CD4-positive, alpha-beta T cell treated with Interferon gamma for 1 hour (primary cell): ENCODE measurements around the gene HABP2.

Experiments
- DNase-seq: peaks from one replicate; pipeline ENCODE4 v3.0.0-alpha.2; 2020

HABP2 gene

DNA sequence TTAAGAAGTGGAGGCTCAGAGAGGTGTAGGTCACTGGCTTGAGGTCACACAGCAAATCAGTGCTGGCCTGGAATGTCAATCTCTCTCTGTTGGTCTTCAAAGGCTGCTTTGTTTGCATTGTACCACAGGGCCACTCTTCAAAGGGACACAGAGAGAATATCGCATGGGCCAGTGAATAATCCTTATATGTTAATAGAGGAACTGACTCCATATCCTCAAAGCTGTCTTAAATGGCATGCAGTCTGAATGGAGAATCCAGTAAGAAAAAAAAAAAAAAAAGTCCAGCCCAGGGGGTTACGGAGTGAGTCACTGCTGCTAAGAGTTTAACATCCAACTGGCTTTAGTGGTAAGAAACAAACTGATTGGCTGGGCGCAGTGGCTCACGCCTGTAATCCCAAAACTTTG, 56.9 kb downstream of the HABP2 start:
- no peak for DNase-seq

DNA sequence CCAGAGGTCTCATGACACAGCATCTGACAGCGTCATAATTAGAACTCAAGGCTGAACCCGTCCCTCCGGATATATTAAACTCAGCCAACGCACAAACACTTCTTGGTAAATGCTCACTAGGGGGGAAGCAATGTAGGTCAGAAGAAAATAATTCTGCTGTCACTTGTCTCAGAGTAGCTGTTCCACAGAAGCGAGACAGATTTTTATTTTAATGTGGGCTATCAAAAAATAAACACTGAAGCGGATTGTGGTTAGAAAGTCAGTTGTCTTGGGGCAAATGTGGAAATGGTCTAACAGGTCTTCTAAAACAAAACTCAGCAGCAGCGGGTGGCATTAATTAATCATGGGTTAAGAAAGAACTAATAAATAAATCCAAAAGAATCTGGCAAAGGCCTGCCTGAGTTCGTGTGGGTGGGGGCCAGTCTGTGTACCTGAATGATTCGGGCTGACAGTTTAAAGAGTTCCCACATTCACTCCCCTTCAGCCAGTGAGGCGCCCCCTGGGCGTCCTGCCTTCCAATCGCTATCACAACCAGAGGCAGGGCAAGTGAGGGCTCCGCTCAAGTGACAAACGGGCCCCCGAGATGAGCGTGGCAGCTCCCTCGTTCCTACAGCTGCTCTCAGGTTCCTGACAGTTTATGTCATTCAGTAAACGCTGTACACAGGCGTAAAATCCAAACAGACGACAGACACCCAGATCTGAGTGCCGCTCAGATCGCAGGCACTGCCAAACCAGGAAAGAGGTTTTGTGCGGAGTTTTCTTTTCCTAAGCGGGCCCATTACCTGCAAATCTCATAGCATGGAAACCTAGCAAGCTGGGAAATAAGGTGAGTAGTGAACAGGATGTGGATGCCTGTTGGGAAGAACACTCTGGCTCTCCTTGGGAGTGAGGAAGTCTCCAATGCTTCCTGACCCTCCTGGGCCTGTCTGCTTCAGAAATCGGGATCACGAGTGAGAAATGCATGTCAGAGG, 58.1 kb downstream of the HABP2 start:
- no peak for DNase-seq

GRCh38 chr10:113612154-113612553, 59.3 kb downstream of the HABP2 start:
- no peak for DNase-seq

- no peak for DNase-seq
These were observed 60.6 kb downstream of the HABP2 start for GRCh38 chr10:113613427-113613826.

GRCh38 chr10:113613977-113614690, 61.3 kb downstream of the HABP2 start:
- DNase-seq = no peak

- no peak for DNase-seq
These were observed 63.6 kb downstream of the HABP2 start for GRCh38 chr10:113616244-113617074.

- no peak for DNase-seq
These were observed 64.2 kb downstream of the HABP2 start for GRCh38 chr10:113617086-113617485.

DNA sequence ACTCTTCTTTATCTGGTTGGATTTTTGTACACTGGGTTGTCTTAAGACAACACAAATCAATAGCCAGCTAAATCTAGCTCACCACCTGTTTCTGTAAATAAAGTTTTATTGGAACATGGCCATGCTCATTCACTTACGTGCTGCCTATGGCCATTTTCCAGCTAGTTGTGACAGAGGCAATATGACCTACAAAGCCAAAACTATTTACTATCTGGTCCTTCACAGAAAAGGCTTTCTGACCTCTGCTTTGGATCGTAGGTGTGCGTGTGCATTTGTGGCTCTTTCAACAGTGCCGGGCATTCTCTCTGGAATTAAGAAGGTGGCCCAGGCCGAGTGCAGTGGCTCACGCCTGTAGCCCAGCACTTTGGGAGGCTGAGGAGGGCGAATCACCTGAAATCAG, 65.5 kb downstream of the HABP2 start:
- DNase-seq = no peak

DNA sequence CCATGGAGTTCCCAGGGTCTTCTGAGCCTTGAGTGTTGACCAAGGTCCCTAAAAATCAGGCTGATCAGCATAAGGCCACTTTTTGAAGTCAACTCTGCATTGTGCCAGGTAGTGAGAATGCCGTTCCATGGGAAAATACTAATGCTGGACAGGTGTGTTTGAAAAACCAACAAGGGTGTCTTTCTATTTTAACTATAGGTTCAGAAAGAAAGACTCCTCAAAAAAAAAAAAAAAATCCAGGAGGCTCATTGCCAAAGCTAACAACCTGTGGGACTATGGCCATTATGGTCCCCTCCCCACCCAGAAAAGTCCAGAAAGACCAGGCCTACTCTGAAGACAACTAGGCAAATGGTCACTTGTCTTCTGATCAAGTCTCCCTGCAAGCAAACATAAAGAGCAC, 66.5 kb downstream of the HABP2 start:
- DNase-seq = no peak

DNA sequence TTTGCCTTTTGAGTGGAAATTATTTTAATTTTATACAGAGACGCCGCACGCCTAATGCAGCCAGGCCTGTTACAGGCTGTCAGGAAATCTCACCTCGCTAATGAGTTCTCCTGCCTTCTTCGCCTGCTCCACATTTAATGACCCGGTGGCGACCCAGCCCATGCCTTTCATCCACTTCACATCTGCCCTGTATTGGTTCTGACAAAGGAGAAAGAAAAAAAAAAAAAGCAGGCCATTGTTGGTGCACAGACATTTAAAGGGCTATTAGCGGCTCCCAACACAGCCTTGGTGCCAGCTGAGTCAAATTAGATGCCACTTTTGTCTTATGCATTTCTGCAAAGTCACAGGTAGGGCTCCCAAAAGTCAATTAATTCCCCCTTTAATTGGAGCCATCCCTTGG, 67.7 kb downstream of the HABP2 start:
- DNase-seq = no peak

GRCh38 chr10:113620936-113621335, 68.1 kb downstream of the HABP2 start:
- DNase-seq = no peak

GRCh38 chr10:113621799-113622198, 68.9 kb downstream of the HABP2 start:
- DNase-seq = no peak

GRCh38 chr10:113622831-113623230, 70.0 kb downstream of the HABP2 start:
- DNase-seq = no peak

GRCh38 chr10:113625461-113626186, 72.8 kb downstream of the HABP2 start:
- DNase-seq = no peak

GRCh38 chr10:113626809-113627355, 74.0 kb downstream of the HABP2 start:
- no peak for DNase-seq

- no peak for DNase-seq
These were observed 75.0 kb downstream of the HABP2 start for GRCh38 chr10:113627836-113628235.

DNA sequence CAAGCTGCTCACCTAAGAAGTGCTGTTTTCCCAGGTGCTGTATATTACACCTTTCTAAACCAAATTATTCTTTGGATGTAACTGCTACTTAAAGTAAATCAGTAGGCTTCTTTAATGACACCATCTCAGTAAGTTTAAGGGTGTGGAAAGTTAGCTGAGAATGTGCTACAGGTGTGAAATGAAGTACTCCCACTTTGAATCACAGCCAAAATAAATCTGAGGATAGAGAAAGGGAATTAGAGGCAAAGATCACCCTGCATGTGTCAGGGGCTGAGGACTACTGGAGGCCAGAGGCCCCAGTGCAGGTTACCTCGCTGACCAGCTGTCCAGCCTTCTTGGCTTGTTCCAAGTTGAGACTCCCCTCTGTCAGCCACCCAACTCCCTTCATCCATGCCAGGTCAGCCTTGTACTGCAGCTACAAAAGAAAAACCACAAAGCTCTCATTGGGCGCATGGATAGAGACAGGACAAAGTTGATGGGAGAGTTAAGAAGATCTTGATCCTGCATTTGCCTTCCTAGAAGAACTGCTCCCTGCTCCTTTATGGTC, 75.8 kb downstream of the HABP2 start:
- DNase-seq = no peak

DNA sequence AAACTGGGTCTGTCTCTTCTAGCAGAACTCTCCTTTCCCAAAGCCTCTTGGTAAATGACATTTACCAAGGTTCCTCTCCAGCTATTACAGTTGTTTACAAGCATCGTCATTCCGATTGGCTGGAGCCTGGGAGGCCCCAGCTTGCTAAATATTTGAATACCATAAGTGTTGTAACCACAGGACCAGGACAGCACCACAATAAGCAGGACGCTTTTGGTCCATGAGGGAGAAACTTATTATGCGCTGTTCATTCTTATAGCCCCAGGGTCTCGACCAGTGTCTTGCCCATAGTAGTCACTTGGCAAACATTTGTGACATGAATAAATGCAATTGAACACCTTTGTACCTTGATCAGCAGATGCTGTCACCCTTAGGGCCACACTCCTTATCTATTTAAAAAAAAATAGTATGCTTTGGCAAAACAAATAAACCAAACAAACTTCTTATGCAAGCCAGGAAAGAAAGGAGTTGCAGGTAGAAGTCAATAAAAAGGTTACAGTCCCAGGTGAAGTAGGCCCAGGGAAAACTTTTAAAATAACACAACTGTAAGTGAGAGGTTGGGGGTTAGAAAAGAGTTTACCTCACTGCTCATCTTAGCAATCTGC, 78.2 kb downstream of the HABP2 start:
- no peak for DNase-seq

- no peak for DNase-seq
These were observed 79.0 kb downstream of the HABP2 start for GRCh38 chr10:113631684-113632367.
